Gastroesophageal sphincter (tissue), 3 donors: ENCODE results near the gene ATP1B3.

Source experiments
- POLR2A ChIP-seq, 2 donors: fragments of 450-650 bp; IDR thresholded peaks; one replicate each; pipeline ENCODE4 v1.6.1; 2017; ENCODE audit warnings: antibody characterized with exemption in 2 of 2, mild to moderate bottlenecking in 2 of 2, moderate library complexity in 1 of 2
- TF ChIP-seq, protein P1 (sequence below), 4 experiments: fragments of 200-600 bp in 2 of 4; fragments of 450-650 bp in 2 of 4; sonication (generic) in 1 of 4; IDR thresholded peaks; one replicate each; pipeline ENCODE4 v1.5.1; 2017 to 2019; ENCODE audit warnings: antibody characterized with exemption in 4 of 4, mild to moderate bottlenecking in 2 of 4, moderate library complexity in 2 of 4

DNA sequence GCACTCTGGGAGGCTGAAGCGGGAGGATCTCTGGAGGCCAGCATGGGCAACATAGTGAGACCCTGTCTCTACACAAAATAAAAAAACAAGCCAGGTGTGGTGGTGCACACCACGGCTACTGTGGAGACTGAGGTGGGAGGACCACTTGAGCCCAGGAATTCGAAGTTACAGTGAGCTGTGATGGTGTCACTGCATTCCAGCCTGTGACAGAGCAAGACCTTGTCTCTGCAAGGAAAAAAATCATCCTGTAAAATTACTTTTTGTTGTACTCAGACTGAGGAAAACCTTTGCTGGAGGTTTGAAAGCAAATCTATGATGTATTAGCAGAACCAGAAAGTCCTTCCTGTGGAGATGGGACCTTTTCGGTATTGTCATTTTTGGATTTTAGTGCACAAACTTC lies 63.3 kb downstream of the ATP1B3 start:
- TF ChIP-seq, protein P1, sequence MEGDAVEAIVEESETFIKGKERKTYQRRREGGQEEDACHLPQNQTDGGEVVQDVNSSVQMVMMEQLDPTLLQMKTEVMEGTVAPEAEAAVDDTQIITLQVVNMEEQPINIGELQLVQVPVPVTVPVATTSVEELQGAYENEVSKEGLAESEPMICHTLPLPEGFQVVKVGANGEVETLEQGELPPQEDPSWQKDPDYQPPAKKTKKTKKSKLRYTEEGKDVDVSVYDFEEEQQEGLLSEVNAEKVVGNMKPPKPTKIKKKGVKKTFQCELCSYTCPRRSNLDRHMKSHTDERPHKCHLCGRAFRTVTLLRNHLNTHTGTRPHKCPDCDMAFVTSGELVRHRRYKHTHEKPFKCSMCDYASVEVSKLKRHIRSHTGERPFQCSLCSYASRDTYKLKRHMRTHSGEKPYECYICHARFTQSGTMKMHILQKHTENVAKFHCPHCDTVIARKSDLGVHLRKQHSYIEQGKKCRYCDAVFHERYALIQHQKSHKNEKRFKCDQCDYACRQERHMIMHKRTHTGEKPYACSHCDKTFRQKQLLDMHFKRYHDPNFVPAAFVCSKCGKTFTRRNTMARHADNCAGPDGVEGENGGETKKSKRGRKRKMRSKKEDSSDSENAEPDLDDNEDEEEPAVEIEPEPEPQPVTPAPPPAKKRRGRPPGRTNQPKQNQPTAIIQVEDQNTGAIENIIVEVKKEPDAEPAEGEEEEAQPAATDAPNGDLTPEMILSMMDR (IDR thresholded peaks at IDR 0.05), result no peak
- no peak for TF ChIP-seq POLR2A (IDR thresholded peaks at IDR 0.05)
